ENCODE measurements around the gene OR5F1.

OR5F1 gene

GRCh38 chr11:55994525-55994924 is at the start of gene OR5F1:
OR5F1 (minus strand) TSS chr11:55994625; CDS start chr11:55994625, 0 bp downstream.
- FAIRE-seq: no peak
- no peak for DNase-seq (ENCODE audit: insufficient read length, low spot score)

GRCh38 chr11:56027354-56027753 is 32.9 kb upstream of the OR5F1 start, which contains the start of gene OR5AS1:
OR5AS1 (plus strand) TSS chr11:56027654; CDS start chr11:56030419, 2,765 bp downstream.
- no peak for FAIRE-seq
- DNase-seq (ENCODE audit: insufficient read length, low spot score): no peak

- FAIRE-seq (no peak), DNase-seq (ENCODE audit: insufficient read length, low spot score) (no peak)
Observed at GRCh38 chr11:56013805-56014204, 19.4 kb upstream of the OR5F1 start.

- FAIRE-seq (no peak), DNase-seq (ENCODE audit: insufficient read length, low spot score) (no peak)
Observed at GRCh38 chr11:56010716-56011115, 16.3 kb upstream of the OR5F1 start.

GRCh38 chr11:55970935-55971334 is 23.5 kb downstream of the OR5F1 start:
- FAIRE-seq: no peak
- no peak for DNase-seq (ENCODE audit: insufficient read length, low spot score)

GRCh38 chr11:55969845-55970244 is 24.6 kb downstream of the OR5F1 start, which contains the start of gene OR10AG1:
OR10AG1 (minus strand) TSS chr11:55969945; CDS start chr11:55969907, 38 bp downstream.
- FAIRE-seq: no peak

GRCh38 chr11:55967914-55968313 is 26.5 kb downstream of the OR5F1 start:
- FAIRE-seq (no peak), DNase-seq (ENCODE audit: insufficient read length, low spot score) (no peak)

More at GRCh38 chr11:55969845-55970244, 24.6 kb downstream of the OR5F1 start, which contains the start of gene OR10AG1:
- no peak for DNase-seq (ENCODE audit: insufficient read length, low spot score)

GRCh38 chr11:55966391-55966790 is 28.0 kb downstream of the OR5F1 start:
- no peak for FAIRE-seq
- no peak for DNase-seq (ENCODE audit: insufficient read length, low spot score)

- DNase-seq (ENCODE audit: insufficient read length, low spot score) (no peak), FAIRE-seq (no peak)
Observed at GRCh38 chr11:55956521-55956920, 37.9 kb downstream of the OR5F1 start.

- no peak for DNase-seq (ENCODE audit: insufficient read length, low spot score)
- no peak for FAIRE-seq
Observed at GRCh38 chr11:55949330-55949729, 45.1 kb downstream of the OR5F1 start.
